GM21717 (cell line): ENCODE results near the gene KIAA1191.
A peak's percentile ranks its signal among the peaks of the same experiment; 100 is the strongest.

ENCODE experiments used
- ATAC-seq: cut with Tn5 transposase; IDR thresholded peaks from one replicate; pipeline ENCODE4 v1.9.1; 2021; ENCODE audit warnings: mild to moderate bottlenecking, moderate library complexity; ENCODE audit not compliant: unreplicated experiment

KIAA1191 gene

GRCh38 chr5:176366232-176366894 is 4.8 kb upstream of the KIAA1191 start:
- ATAC-seq, result no peak

- peak; percentile 28 for ATAC-seq
Observed at GRCh38 chr5:176365351-176366231, 4.0 kb upstream of the KIAA1191 start, which contains the start of gene ARL10. Gene ARL10 (plus strand): TSS chr5:176365487. CDS start chr5:176365564, 77 bp downstream.

- ATAC-seq, result no peak
Observed at GRCh38 chr5:176364765-176365350, 3.3 kb upstream of the KIAA1191 start.

GRCh38 chr5:176362233-176362490 is 598 bp upstream of the KIAA1191 start:
- ATAC-seq, result no peak

- no peak for ATAC-seq
Observed at GRCh38 chr5:176360894-176361436, 599 bp downstream of the KIAA1191 start.

- no peak for ATAC-seq
Observed at GRCh38 chr5:176359658-176360057, 1.9 kb downstream of the KIAA1191 start.

GRCh38 chr5:176356179-176356566 is 5.4 kb downstream of the KIAA1191 start:
- no peak for ATAC-seq

- ATAC-seq, result no peak
Observed at GRCh38 chr5:176355400-176356178, 6.0 kb downstream of the KIAA1191 start.

GRCh38 chr5:176353533-176353932 is 8.0 kb downstream of the KIAA1191 start:
- ATAC-seq, result no peak

GRCh38 chr5:176352116-176352878 is 9.3 kb downstream of the KIAA1191 start:
- peak; percentile 58 for ATAC-seq

GRCh38 chr5:176350416-176350815 is 11.1 kb downstream of the KIAA1191 start:
- no peak for ATAC-seq

- no peak for ATAC-seq
Observed at GRCh38 chr5:176342766-176343458, 18.7 kb downstream of the KIAA1191 start.

GRCh38 chr5:176342158-176342483 is 19.4 kb downstream of the KIAA1191 start:
- ATAC-seq, result no peak

GRCh38 chr5:176341325-176342157 is 20.0 kb downstream of the KIAA1191 start:
- ATAC-seq, result no peak

GRCh38 chr5:176339304-176339703 is 22.3 kb downstream of the KIAA1191 start:
- ATAC-seq, result no peak

GRCh38 chr5:176337913-176338312 is 23.7 kb downstream of the KIAA1191 start:
- no peak for ATAC-seq

- no peak for ATAC-seq
Observed at GRCh38 chr5:176334031-176334770, 27.4 kb downstream of the KIAA1191 start.

- ATAC-seq, result no peak
Observed at GRCh38 chr5:176320577-176320976, 41.0 kb downstream of the KIAA1191 start.
